Skeletal muscle tissue (tissue), 4 donors: ENCODE measurements around the gene UROC1. TPM values are rescaled to one million over a fixed set of nuclear protein-coding genes. Genes with fewer than 3 reads are reported as not detected.
A peak's percentile ranks its signal among the peaks of the same experiment; 100 is the strongest.

ENCODE experiments used
- H3K27ac ChIP-seq: one replicate; pipeline ENCODE4 v1.7.0; 2013; ENCODE audit warnings: mild to moderate bottlenecking, low read depth, low read length, inconsistent platforms
- H3K27me3 ChIP-seq, 3 donors: one replicate each; pipeline ENCODE4 v1.7.0; 2013; ENCODE audit warnings: low read length in 3 of 3; ENCODE audit not compliant: control insufficient read depth in 3 of 3, insufficient read depth in 3 of 3
- H3K36me3 ChIP-seq, 3 donors: one replicate each; pipeline ENCODE4 v1.7.0; 2013; ENCODE audit warnings: low read length in 3 of 3; ENCODE audit not compliant: control insufficient read depth in 3 of 3, insufficient read depth in 3 of 3
- H3K4me1 ChIP-seq, 3 donors: one replicate each; pipeline ENCODE4 v1.7.0; 2013; ENCODE audit warnings: low read length in 3 of 3, mild to moderate bottlenecking in 3 of 3; ENCODE audit not compliant: control insufficient read depth in 3 of 3, insufficient read depth in 3 of 3
- H3K4me3 ChIP-seq, 3 donors: one replicate each; pipeline ENCODE4 v1.7.0; 2013; ENCODE audit warnings: low read length in 3 of 3
- H3K9ac ChIP-seq, 3 donors: one replicate each; pipeline ENCODE4 v1.7.0; 2013; ENCODE audit warnings: low read length in 3 of 3, mild to moderate bottlenecking in 3 of 3, moderate library complexity in 2 of 3, low read depth in 1 of 3
- H3K9me3 ChIP-seq, 3 donors: one replicate each; pipeline ENCODE4 v1.7.0; 2013; ENCODE audit warnings: low read length in 3 of 3; ENCODE audit not compliant: control insufficient read depth in 3 of 3
- total RNA-seq: library from RNA; depleted of rRNA; stranded (reverse); fragments of >200 nt; gene quantifications from one replicate; pipeline ENCODE4 v1.2.3, GENCODE V29; 2014
- donor health status: Osteomylitis.

UROC1 gene
- total RNA-seq, 1 donor from 2014 or later: not detected

- Histone ChIP-seq H3K27me3 (no peaks in the 10 kb centered on the region), H3K4me1 (peaks cover 75 to 96% (median 90%) of the 10 kb centered on the region in 3 donors), H3K9me3 (no peaks in the 10 kb centered on the region), H3K9ac (peak overlapping the region in 1 of 3 donors; percentile 66), H3K36me3 (peaks cover 73 to 87% (median 76%) of the 10 kb centered on the region in 3 donors), H3K27ac (peak overlapping the region; percentile 62), H3K4me3 (no peak overlapping the region)
Observed at GRCh38 chr3:126465928-126466544, 51.5 kb downstream of the UROC1 start.

- H3K27ac ChIP-seq: peak overlapping the region; percentile 62
- H3K27me3 ChIP-seq: no peaks in the 10 kb centered on the region
- no peaks in the 10 kb centered on the region for H3K9me3 ChIP-seq
- H3K36me3 ChIP-seq: peaks cover 70 to 84% (median 73%) of the 10 kb centered on the region in 3 donors
- peak overlapping the region in 1 of 3 donors; percentile 15 for H3K4me3 ChIP-seq
- H3K4me1 ChIP-seq: peaks cover 84 to 94% (median 94%) of the 10 kb centered on the region in 3 donors
- H3K9ac ChIP-seq: peak overlapping the region in 2 of 3 donors; percentile 47 to 66
Observed at GRCh38 chr3:126464997-126465396, 52.6 kb downstream of the UROC1 start.

GRCh38 chr3:126464494-126464893 is 53.1 kb downstream of the UROC1 start:
- H3K4me3 ChIP-seq: no peak overlapping the region
- H3K9ac ChIP-seq: peak overlapping the region in 2 of 3 donors; percentile 8 to 66
- no peaks in the 10 kb centered on the region for H3K9me3 ChIP-seq
- peaks cover 69 to 84% (median 73%) of the 10 kb centered on the region in 3 donors for H3K36me3 ChIP-seq
- H3K27ac ChIP-seq: peak overlapping the region; percentile 62
- no peaks in the 10 kb centered on the region for H3K27me3 ChIP-seq
- H3K4me1 ChIP-seq: peaks cover 83 to 94% (median 93%) of the 10 kb centered on the region in 3 donors

- no peaks in the 10 kb centered on the region for H3K27me3 ChIP-seq
- H3K36me3 ChIP-seq: peaks cover 68 to 84% (median 73%) of the 10 kb centered on the region in 3 donors
- H3K9ac ChIP-seq: peak overlapping the region in 2 of 3 donors; percentile 8 to 66
- H3K27ac ChIP-seq: peak overlapping the region; percentile 62
- H3K4me1 ChIP-seq: peaks cover 86 to 94% (median 94%) of the 10 kb centered on the region in 3 donors
- no peaks in the 10 kb centered on the region for H3K9me3 ChIP-seq
- H3K4me3 ChIP-seq: no peak overlapping the region
Observed at GRCh38 chr3:126464093-126464492, 53.5 kb downstream of the UROC1 start.

- peaks cover 86 to 91% (median 90%) of the 10 kb centered on the region in 3 donors for H3K4me1 ChIP-seq
Observed at GRCh38 chr3:126463521-126463920, 54.1 kb downstream of the UROC1 start.

GRCh38 chr3:126461450-126462070 is 56.0 kb downstream of the UROC1 start:
- Histone ChIP-seq H3K9me3 (no peaks in the 10 kb centered on the region), H3K4me3 (peak overlapping the region in 1 of 3 donors; percentile 12), H3K9ac (peak overlapping the region in 2 of 3 donors; percentile 26 to 64), H3K27me3 (no peaks in the 10 kb centered on the region), H3K27ac (peak overlapping the region; percentile 80), H3K36me3 (peaks cover 64 to 76% (median 68%) of the 10 kb centered on the region in 3 donors), H3K4me1 (peaks cover 68 to 85% (median 71%) of the 10 kb centered on the region in 3 donors)

More at GRCh38 chr3:126463521-126463920, 54.1 kb downstream of the UROC1 start:
- no peak overlapping the region for H3K27ac ChIP-seq
- H3K9ac ChIP-seq: no peak overlapping the region
- H3K36me3 ChIP-seq: peaks cover 67 to 81% (median 70%) of the 10 kb centered on the region in 3 donors
- no peaks in the 10 kb centered on the region for H3K9me3 ChIP-seq
- no peaks in the 10 kb centered on the region for H3K27me3 ChIP-seq
- H3K4me3 ChIP-seq: no peak overlapping the region

GRCh38 chr3:126460381-126460780 is 57.2 kb downstream of the UROC1 start:
- peak overlapping the region; percentile 27 for H3K27ac ChIP-seq
- peaks cover 58 to 80% (median 62%) of the 10 kb centered on the region in 3 donors for H3K4me1 ChIP-seq
- H3K9ac ChIP-seq: peak overlapping the region in 1 of 3 donors; percentile 7
- H3K27me3 ChIP-seq: no peaks in the 10 kb centered on the region
- H3K4me3 ChIP-seq: no peak overlapping the region
- no peaks in the 10 kb centered on the region for H3K9me3 ChIP-seq
- peaks cover 59 to 71% (median 66%) of the 10 kb centered on the region in 3 donors for H3K36me3 ChIP-seq

- no peaks in the 10 kb centered on the region for H3K9me3 ChIP-seq
- peaks cover 52 to 66% (median 64%) of the 10 kb centered on the region in 3 donors for H3K36me3 ChIP-seq
- H3K9ac ChIP-seq: peak overlapping the region in 1 of 3 donors; percentile 64
- H3K27ac ChIP-seq: peak overlapping the region; percentile 27
- H3K4me1 ChIP-seq: peaks cover 54 to 75% (median 56%) of the 10 kb centered on the region in 3 donors
- no peak overlapping the region for H3K4me3 ChIP-seq
- H3K27me3 ChIP-seq: no peaks in the 10 kb centered on the region
Observed at GRCh38 chr3:126459763-126460127, 57.8 kb downstream of the UROC1 start.

GRCh38 chr3:126459111-126459762 is 58.3 kb downstream of the UROC1 start:
- H3K36me3 ChIP-seq: peaks cover 50 to 67% (median 59%) of the 10 kb centered on the region in 3 donors
- peak overlapping the region; percentile 27 for H3K27ac ChIP-seq
- no peaks in the 10 kb centered on the region for H3K9me3 ChIP-seq
- H3K4me3 ChIP-seq: no peak overlapping the region
- no peaks in the 10 kb centered on the region for H3K27me3 ChIP-seq
- H3K4me1 ChIP-seq: peaks cover 49 to 74% (median 54%) of the 10 kb centered on the region in 3 donors
- H3K9ac ChIP-seq: peak overlapping the region in 1 of 3 donors; percentile 64
